ENCODE measurements around the gene SP100.

DNA sequence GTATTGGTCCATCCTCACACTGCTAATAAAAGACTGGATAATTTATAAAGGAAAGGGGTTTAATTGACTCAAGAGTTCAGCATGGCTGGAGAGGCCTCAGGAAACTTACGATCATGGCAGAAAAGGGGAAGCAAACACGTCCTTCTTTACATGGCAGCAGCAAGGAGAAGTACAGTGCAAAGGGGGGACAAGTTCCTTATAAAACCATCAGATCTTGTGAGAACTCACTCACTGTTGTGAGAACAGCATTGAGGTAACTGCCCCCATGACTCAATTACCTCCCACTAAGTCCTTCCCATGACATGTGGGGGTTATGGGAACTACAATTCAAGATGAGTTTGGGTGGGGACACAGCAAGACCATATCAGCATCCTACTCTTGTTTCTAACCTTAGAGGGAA lies 37.0 kb downstream of the SP100 start:
- TF ChIP-seq CTCF (IDR thresholded peaks at IDR 0.05; ENCODE audit: control extremely low read depth in 1 of 3, insufficient read depth in 1 of 3, low read depth in 1 of 3, low read length in 3 of 3) (no peak), RBBP5 (IDR thresholded peaks at IDR 0.05; ENCODE audit: borderline replicate concordance, low read depth, low read length) (no peak), SIN3A (conservative IDR thresholded peaks at IDR 0.05 in 1 of 2, IDR thresholded peaks at IDR 0.05 in 1 of 2; ENCODE audit: low read depth in 1 of 2, low read length in 2 of 2) (no peak), JUND (IDR thresholded peaks at IDR 0.05; ENCODE audit: low read length) (no peak), RFX5 (IDR thresholded peaks at IDR 0.05; ENCODE audit: borderline replicate concordance, low read depth, low read length) (no peak), EP300 (IDR thresholded peaks at IDR 0.05; ENCODE audit: borderline replicate concordance in 1 of 2, low read depth in 2 of 2, low read length in 2 of 2) (no peak), BRCA1 (IDR thresholded peaks at IDR 0.05; ENCODE audit: low read depth, low read length) (no peak)
